Panc1 (cell line): ENCODE measurements around the gene MSMP. TPM values are rescaled to one million over a fixed set of nuclear protein-coding genes. Genes with fewer than 3 reads are reported as not detected.

ENCODE experiments used
- ATAC-seq: fragments of 200-7000 bp; cut with Tn5 transposase; 2 replicates; pipeline ENCODE4 v1.9.1; 2020; ENCODE audit warnings: mild to moderate bottlenecking, moderate library complexity
- BruUV-seq: library from RNA; stranded (reverse); fragments of 400-500 nt; replicated peaks from 2 replicates; lab custom pipeline; 2021; lab: Mats Ljungman, UMichigan
- CTCF ChIA-PET: fragments of 300-600 bp; sonication (Branson Sonifier 250); formaldehyde crosslinking; loops from one replicate; lab custom pipeline; 2022; ENCODE audit warnings: antibody characterized with exemption; lab: Charles Lee
- POLR2A ChIA-PET: fragments of 300-600 bp; sonication (Branson Sonifier 250); formaldehyde crosslinking; loops from one replicate; lab custom pipeline; 2022; ENCODE audit warnings: antibody characterized with exemption; lab: Charles Lee
- DNase-seq: peaks from one replicate; pipeline ENCODE4 v3.0.0-alpha.2; 2010; ENCODE audit warnings: low read depth, low spot score
- H3K27ac ChIP-seq: 2 replicates; pipeline ENCODE4 v1.5.1; 2011; ENCODE audit warnings: mild to moderate bottlenecking, low read length, inconsistent platforms
- H3K27me3 ChIP-seq: fragments of 200-500 bp; sonication (Bioruptor generic); 2 replicates; pipeline ENCODE4 v1.6.0; 2014; ENCODE audit warnings: low read length, inconsistent platforms; ENCODE audit not compliant: control insufficient read depth, insufficient read depth
- H3K36me3 ChIP-seq: fragments of 200-500 bp; sonication (Bioruptor generic); 2 replicates; pipeline ENCODE4 v1.5.1; 2014; ENCODE audit warnings: inconsistent platforms, mild to moderate bottlenecking, low read length, moderate library complexity; ENCODE audit not compliant: control insufficient read depth, insufficient read depth
- H3K4me1 ChIP-seq: 2 replicates; pipeline ENCODE4 v1.5.1; 2011; ENCODE audit warnings: inconsistent platforms, mild to moderate bottlenecking, low read length, moderate library complexity; ENCODE audit not compliant: control insufficient read depth, insufficient read depth
- H3K4me3 ChIP-seq, 2 experiments: 2 replicates each; pipeline ENCODE4 v1.5.1; 2011 to 2012; ENCODE audit warnings: low read depth in 2 of 2, low read length in 2 of 2, mild to moderate bottlenecking in 2 of 2, inconsistent platforms in 1 of 2, moderate library complexity in 1 of 2
- H3K9me3 ChIP-seq: fragments of 200-500 bp; sonication (Bioruptor generic); 2 replicates; pipeline ENCODE4 v1.5.1; 2014; ENCODE audit warnings: low read depth, mild to moderate bottlenecking, inconsistent platforms, low read length, moderate library complexity; ENCODE audit not compliant: control insufficient read depth, insufficient read depth
- POLR2AphosphoS5 ChIP-seq: IDR thresholded peaks from 2 replicates; pipeline ENCODE4 v1.6.1; 2012; ENCODE audit warnings: mild to moderate bottlenecking, low read depth, low read length, moderate library complexity
- SIN3A ChIP-seq: IDR thresholded peaks from 2 replicates; pipeline ENCODE4 v1.6.1; 2012; ENCODE audit warnings: low read depth, mild to moderate bottlenecking, low read length, moderate library complexity, borderline replicate concordance; ENCODE audit not compliant: insufficient read depth
- TCF7L2 ChIP-seq: IDR thresholded peaks from 2 replicates; pipeline ENCODE4 v1.6.1; 2011; ENCODE audit warnings: mild to moderate bottlenecking, low read depth, low read length, inconsistent platforms
- in situ Hi-C: cut with HindIII; loops from 2 replicates; pipeline ENCODE4 v1.10.0; 2016; ENCODE audit warnings: low sequenced_read_pairs, low pct_unique_long_range_greater_than_20kb
- intact Hi-C: fragments of 100-400 bp; cut with micrococcal nuclease; formaldehyde crosslinking; loops from one replicate; pipeline ENCODE4 v1.10.0; 2022; ENCODE audit not compliant: unreplicated experiment
- total RNA-seq: library from RNA; stranded (reverse); gene quantifications from one replicate; pipeline ENCODE4 v1.2.1, GENCODE V29; 2021; ENCODE audit not compliant: unreplicated experiment
- TF ChIP-seq, protein P1 (sequence below): fragments of 450-650 bp; IDR thresholded peaks from 2 replicates; pipeline ENCODE4 v1.5.1; 2017; ENCODE audit warnings: mild to moderate bottlenecking
- TF ChIP-seq, protein P2 (sequence below), 2 experiments: IDR thresholded peaks; 2 replicates each; pipeline ENCODE4 v1.6.1; 2011 to 2012; ENCODE audit warnings: low read depth in 2 of 2, control low read depth in 1 of 2, low read length in 1 of 2, mild to moderate bottlenecking in 1 of 2, moderate library complexity in 1 of 2; ENCODE audit not compliant: insufficient read depth in 1 of 2

Gene MSMP
- total RNA-seq, 1 experiment from 2014 or later = 1.4 TPM

DNA sequence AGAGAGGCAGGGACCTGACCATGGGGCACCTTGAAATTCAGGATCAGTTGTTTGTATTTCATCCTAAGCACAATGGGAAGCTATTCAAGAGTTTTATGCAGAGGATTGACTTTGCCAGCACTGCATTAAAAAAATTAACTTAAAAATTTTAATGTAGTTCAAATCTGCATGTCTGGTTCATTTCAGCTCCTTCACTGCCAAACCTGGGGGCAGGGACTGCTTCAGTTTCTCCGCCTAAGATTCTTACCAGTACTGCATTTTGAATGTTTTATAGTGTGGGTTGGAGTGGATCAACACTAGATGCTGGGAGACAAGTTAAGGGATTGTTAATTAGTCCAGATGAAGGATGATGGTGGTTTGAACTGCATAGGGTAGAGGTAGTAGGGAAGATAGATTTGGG is 15.7 kb upstream of the MSMP start:
- TF ChIP-seq, protein P1, sequence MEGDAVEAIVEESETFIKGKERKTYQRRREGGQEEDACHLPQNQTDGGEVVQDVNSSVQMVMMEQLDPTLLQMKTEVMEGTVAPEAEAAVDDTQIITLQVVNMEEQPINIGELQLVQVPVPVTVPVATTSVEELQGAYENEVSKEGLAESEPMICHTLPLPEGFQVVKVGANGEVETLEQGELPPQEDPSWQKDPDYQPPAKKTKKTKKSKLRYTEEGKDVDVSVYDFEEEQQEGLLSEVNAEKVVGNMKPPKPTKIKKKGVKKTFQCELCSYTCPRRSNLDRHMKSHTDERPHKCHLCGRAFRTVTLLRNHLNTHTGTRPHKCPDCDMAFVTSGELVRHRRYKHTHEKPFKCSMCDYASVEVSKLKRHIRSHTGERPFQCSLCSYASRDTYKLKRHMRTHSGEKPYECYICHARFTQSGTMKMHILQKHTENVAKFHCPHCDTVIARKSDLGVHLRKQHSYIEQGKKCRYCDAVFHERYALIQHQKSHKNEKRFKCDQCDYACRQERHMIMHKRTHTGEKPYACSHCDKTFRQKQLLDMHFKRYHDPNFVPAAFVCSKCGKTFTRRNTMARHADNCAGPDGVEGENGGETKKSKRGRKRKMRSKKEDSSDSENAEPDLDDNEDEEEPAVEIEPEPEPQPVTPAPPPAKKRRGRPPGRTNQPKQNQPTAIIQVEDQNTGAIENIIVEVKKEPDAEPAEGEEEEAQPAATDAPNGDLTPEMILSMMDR = no peak
- no peak for TF ChIP-seq TCF7L2
- TF ChIP-seq, protein P2, sequence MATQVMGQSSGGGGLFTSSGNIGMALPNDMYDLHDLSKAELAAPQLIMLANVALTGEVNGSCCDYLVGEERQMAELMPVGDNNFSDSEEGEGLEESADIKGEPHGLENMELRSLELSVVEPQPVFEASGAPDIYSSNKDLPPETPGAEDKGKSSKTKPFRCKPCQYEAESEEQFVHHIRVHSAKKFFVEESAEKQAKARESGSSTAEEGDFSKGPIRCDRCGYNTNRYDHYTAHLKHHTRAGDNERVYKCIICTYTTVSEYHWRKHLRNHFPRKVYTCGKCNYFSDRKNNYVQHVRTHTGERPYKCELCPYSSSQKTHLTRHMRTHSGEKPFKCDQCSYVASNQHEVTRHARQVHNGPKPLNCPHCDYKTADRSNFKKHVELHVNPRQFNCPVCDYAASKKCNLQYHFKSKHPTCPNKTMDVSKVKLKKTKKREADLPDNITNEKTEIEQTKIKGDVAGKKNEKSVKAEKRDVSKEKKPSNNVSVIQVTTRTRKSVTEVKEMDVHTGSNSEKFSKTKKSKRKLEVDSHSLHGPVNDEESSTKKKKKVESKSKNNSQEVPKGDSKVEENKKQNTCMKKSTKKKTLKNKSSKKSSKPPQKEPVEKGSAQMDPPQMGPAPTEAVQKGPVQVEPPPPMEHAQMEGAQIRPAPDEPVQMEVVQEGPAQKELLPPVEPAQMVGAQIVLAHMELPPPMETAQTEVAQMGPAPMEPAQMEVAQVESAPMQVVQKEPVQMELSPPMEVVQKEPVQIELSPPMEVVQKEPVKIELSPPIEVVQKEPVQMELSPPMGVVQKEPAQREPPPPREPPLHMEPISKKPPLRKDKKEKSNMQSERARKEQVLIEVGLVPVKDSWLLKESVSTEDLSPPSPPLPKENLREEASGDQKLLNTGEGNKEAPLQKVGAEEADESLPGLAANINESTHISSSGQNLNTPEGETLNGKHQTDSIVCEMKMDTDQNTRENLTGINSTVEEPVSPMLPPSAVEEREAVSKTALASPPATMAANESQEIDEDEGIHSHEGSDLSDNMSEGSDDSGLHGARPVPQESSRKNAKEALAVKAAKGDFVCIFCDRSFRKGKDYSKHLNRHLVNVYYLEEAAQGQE (IDR thresholded peaks at IDR 0.05; ENCODE audit: insufficient read depth in 1 of 2, low read depth in 2 of 2, low read length in 1 of 2) = no peak
- H3K27me3 ChIP-seq = no peaks in the 10 kb centered on the region
- H3K27ac ChIP-seq = no peak overlapping the region
- intact Hi-C loops (no loop called here), in situ Hi-C loops (no loop called here)
- no peaks in the 10 kb centered on the region for H3K9me3 ChIP-seq
- H3K4me3 ChIP-seq = no peak overlapping the region
- POLR2A ChIA-PET = no interaction called here
- H3K4me1 ChIP-seq = peaks cover 8% of the 10 kb centered on the region
- DNase-seq (no peak), ATAC-seq (no peak)
- CTCF ChIA-PET = no interaction called here
- no TSS peak for BruUV-seq
- H3K36me3 ChIP-seq = no peaks in the 10 kb centered on the region

DNA sequence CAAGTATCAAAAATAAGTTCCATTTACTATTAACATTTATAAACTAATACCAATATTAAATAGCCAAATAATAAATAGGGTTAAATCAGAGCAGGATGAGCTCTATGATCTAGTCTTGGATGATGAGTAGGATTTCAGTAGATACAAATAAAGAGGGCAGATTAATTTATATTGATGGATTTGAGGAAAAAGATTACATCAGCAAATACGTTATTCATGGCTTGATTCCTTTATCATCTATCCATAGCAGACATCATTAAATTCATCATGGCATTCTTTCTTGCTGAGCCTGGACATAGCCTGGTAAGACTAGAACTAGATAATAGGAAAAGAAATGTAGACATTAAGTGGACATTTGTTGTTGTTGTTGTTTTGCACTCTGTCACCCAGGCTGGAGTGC is 13.4 kb upstream of the MSMP start:
- no peak for ATAC-seq
- Histone ChIP-seq H3K27me3 (no peaks in the 10 kb centered on the region), H3K9me3 (no peaks in the 10 kb centered on the region), H3K4me3 (no peak overlapping the region), H3K4me1 (peaks cover 8% of the 10 kb centered on the region), H3K27ac (no peak overlapping the region), H3K36me3 (no peaks in the 10 kb centered on the region)
- TF ChIP-seq, protein P2 (IDR thresholded peaks at IDR 0.05; ENCODE audit: insufficient read depth in 1 of 2, low read depth in 2 of 2, low read length in 1 of 2) = no peak
- TF ChIP-seq TCF7L2 = no peak
- no peak for TF ChIP-seq POLR2AphosphoS5
- TF ChIP-seq, protein P1 = no peak
- no peak for TF ChIP-seq SIN3A
- intact Hi-C loops = no loop called here
- DNase-seq = no peak
- CTCF ChIA-PET = no interaction called here
- POLR2A ChIA-PET = no interaction called here
- in situ Hi-C loops = no loop called here
- BruUV-seq = no TSS peak
